Measurements from ENCODE around the gene CHRD. TPM values are rescaled to one million over a fixed set of nuclear protein-coding genes. Genes with fewer than 3 reads are reported as not detected.

CHRD gene
- total RNA-seq, 6 donors from 2014 or later: 2.1 to 40.9 (median 4.3) TPM

DNA sequence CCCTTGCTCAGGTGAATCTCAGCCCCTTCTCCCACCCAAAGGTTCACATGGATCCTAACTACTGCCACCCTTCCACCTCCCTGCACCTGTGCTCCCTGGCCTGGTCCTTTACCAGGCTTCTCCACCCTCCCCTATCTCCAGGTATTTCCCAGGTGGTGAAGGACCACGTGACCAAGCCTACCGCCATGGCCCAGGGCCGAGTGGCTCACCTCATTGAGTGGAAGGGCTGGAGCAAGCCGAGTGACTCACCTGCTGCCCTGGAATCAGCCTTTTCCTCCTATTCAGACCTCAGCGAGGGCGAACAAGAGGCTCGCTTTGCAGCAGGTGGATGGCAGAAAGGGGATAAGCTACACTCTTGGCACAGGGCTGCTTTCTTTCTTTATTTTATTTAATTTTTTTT is 37.9 kb upstream of the CHRD start:
- no peak overlapping the region for H3K4me3 ChIP-seq
- TF ChIP-seq, protein P1, sequence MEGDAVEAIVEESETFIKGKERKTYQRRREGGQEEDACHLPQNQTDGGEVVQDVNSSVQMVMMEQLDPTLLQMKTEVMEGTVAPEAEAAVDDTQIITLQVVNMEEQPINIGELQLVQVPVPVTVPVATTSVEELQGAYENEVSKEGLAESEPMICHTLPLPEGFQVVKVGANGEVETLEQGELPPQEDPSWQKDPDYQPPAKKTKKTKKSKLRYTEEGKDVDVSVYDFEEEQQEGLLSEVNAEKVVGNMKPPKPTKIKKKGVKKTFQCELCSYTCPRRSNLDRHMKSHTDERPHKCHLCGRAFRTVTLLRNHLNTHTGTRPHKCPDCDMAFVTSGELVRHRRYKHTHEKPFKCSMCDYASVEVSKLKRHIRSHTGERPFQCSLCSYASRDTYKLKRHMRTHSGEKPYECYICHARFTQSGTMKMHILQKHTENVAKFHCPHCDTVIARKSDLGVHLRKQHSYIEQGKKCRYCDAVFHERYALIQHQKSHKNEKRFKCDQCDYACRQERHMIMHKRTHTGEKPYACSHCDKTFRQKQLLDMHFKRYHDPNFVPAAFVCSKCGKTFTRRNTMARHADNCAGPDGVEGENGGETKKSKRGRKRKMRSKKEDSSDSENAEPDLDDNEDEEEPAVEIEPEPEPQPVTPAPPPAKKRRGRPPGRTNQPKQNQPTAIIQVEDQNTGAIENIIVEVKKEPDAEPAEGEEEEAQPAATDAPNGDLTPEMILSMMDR (IDR thresholded peaks at IDR 0.05): no peak
- no peak for TF ChIP-seq EP300 (IDR thresholded peaks at IDR 0.05)
- no peak for TF ChIP-seq POLR2A (IDR thresholded peaks at IDR 0.05)
- no peak for TF ChIP-seq POLR2AphosphoS5 (IDR thresholded peaks at IDR 0.05)
- H3K27ac ChIP-seq: peak overlapping the region in 1 of 4 donors; percentile 30
- no peaks in the 10 kb centered on the region for H3K9me3 ChIP-seq
- H3K4me1 ChIP-seq: peaks cover 27 to 42% (median 37%) of the 10 kb centered on the region in 4 donors
- DNase-seq (peak in 1 of 2 donors; percentile 94), ATAC-seq (ENCODE audit: low FRiP score in 2 of 2) (peak in 1 of 2 donors; percentile 66)
- H3K27me3 ChIP-seq: no peaks in the 10 kb centered on the region
- H3K36me3 ChIP-seq: peaks cover 0 to 34% (median 22%) of the 10 kb centered on the region in 4 donors
- WGBS, 2 donors: 76 to 90% methylated on average over 7 of the region's 7 CpGs

DNA sequence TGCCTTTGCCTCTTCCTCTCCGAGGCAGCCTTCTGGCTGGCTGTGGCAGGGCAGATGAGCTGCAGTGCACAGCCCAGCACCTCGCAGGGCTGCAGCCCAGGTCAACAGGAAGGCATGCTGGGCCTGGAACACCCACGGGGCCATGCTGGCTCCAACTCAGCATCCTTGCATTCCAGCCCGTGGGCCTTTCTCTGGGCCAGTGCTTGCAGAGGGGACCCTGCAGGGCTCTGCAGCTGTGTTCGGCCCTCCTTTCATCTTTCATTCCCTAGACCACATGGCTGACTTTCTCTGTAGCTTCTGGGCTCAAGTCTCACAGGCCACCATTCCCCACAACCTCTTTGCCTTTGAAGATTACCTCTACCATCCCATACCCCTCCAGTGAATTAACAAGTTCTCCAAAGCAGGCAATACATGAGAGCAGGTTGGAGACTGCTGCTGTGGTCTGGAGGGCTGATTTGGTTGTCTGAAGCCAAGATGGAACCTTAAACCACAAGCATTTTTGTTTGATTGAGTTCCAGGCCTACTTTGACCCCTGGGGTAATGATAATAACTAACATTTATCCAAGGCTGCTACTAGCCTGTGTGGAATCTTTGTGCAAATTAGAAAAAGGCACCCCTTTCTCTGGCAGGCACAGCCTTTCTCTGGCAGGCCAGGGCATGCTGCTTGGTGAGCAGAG is 36.5 kb upstream of the CHRD start:
- no peak for TF ChIP-seq EP300 (IDR thresholded peaks at IDR 0.05)
- TF ChIP-seq POLR2A (IDR thresholded peaks at IDR 0.05): no peak
- TF ChIP-seq, protein P1 (IDR thresholded peaks at IDR 0.05): no peak
- no peak for TF ChIP-seq POLR2AphosphoS5 (IDR thresholded peaks at IDR 0.05)
- Histone ChIP-seq H3K4me3 (no peak overlapping the region), H3K9me3 (no peaks in the 10 kb centered on the region), H3K36me3 (peaks cover 0 to 34% (median 22%) of the 10 kb centered on the region in 4 donors), H3K27ac (no peak overlapping the region), H3K27me3 (no peaks in the 10 kb centered on the region), H3K4me1 (peaks cover 14 to 29% (median 22%) of the 10 kb centered on the region in 4 donors)
- ATAC-seq (ENCODE audit: low FRiP score in 2 of 2): no peak
- 70 to 91% methylated on average over 5 of the region's 5 CpGs for WGBS, 2 donors
- no peak for DNase-seq

DNA sequence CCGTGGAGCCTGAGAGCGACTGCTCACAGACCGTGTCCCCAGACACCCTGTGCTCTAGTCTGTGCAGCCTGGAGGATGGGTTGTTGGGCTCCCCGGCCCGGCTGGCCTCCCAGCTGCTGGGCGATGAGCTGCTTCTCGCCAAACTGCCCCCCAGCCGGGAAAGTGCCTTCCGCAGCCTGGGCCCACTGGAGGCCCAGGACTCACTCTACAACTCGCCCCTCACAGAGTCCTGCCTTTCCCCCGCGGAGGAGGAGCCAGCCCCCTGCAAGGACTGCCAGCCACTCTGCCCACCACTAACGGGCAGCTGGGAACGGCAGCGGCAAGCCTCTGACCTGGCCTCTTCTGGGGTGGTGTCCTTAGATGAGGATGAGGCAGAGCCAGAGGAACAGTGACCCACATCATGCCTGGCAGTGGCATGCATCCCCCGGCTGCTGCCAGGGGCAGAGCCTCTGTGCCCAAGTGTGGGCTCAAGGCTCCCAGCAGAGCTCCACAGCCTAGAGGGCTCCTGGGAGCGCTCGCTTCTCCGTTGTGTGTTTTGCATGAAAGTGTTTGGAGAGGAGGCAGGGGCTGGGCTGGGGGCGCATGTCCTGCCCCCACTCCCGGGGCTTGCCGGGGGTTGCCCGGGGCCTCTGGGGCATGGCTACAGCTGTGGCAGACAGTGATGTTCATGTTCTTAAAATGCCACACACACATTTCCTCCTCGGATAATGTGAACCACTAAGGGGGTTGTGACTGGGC is 35.1 kb upstream of the CHRD start:
- Histone ChIP-seq H3K4me3 (no peak overlapping the region), H3K36me3 (peaks cover 0 to 34% (median 22%) of the 10 kb centered on the region in 4 donors), H3K9me3 (no peaks in the 10 kb centered on the region), H3K4me1 (peaks cover 6 to 23% (median 13%) of the 10 kb centered on the region in 4 donors), H3K27ac (peak overlapping the region in 1 of 4 donors; percentile 32), H3K27me3 (no peaks in the 10 kb centered on the region)
- TF ChIP-seq POLR2AphosphoS5 (IDR thresholded peaks at IDR 0.05) (no peak), EP300 (IDR thresholded peaks at IDR 0.05) (no peak), POLR2A (IDR thresholded peaks at IDR 0.05) (no peak)
- TF ChIP-seq, protein P1 (IDR thresholded peaks at IDR 0.05): no peak
- DNase-seq: peak in 1 of 2 donors; percentile 77
- ATAC-seq (ENCODE audit: low FRiP score in 2 of 2): no peak
- WGBS, 2 donors: 81 to 85% methylated on average over 5 to 21 of the region's 24 CpGs

DNA sequence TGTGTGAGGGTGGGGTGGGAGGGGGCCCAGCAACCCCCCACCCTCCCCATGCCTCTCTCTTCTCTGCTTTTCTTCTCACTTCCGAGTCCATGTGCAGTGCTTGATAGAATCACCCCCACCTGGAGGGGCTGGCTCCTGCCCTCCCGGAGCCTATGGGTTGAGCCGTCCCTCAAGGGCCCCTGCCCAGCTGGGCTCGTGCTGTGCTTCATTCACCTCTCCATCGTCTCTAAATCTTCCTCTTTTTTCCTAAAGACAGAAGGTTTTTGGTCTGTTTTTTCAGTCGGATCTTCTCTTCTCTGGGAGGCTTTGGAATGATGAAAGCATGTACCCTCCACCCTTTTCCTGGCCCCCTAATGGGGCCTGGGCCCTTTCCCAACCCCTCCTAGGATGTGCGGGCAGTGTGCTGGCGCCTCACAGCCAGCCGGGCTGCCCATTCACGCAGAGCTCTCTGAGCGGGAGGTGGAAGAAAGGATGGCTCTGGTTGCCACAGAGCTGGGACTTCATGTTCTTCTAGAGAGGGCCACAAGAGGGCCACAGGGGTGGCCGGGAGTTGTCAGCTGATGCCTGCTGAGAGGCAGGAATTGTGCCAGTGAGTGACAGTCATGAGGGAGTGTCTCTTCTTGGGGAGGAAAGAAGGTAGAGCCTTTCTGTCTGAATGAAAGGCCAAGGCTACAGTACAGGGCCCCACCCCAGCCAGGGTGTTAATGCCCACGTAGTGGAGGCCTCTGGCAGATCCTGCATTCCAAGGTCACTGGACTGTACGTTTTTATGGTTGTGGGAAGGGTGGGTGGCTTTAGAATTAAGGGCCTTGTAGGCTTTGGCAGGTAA is 34.3 kb upstream of the CHRD start:
- Histone ChIP-seq H3K36me3 (peaks cover 0 to 34% (median 22%) of the 10 kb centered on the region in 4 donors), H3K27ac (peak overlapping the region in 2 of 4 donors; percentile 32 to 48), H3K4me1 (peaks cover 6 to 23% (median 13%) of the 10 kb centered on the region in 4 donors), H3K4me3 (no peak overlapping the region), H3K9me3 (no peaks in the 10 kb centered on the region), H3K27me3 (no peaks in the 10 kb centered on the region)
- WGBS, 2 donors: 50 to 59% methylated on average over 14 of the region's 14 CpGs
- DNase-seq (peak in 1 of 2 donors; percentile 89), ATAC-seq (ENCODE audit: low FRiP score in 2 of 2) (peak; percentile 66 to 80)
- TF ChIP-seq EP300 (IDR thresholded peaks at IDR 0.05) (peak in 1 of 4 donors; percentile 29), POLR2AphosphoS5 (IDR thresholded peaks at IDR 0.05) (no peak), POLR2A (IDR thresholded peaks at IDR 0.05) (peak in 1 of 4 donors; percentile 22)
- TF ChIP-seq, protein P1 (IDR thresholded peaks at IDR 0.05): peak; percentile 18 to 64 (median 50)
